Mesothelial cell of epicardium (in vitro differentiated cells): ENCODE data around the gene DMXL2. TPM values are rescaled to one million over a fixed set of nuclear protein-coding genes. Genes with fewer than 3 reads are reported as not detected.
"Not testable (repeated sequence)": the region's sequence is repeated elsewhere in the genome, so short reads cannot be mapped to it uniquely, and the experiment has no call there.

Experiments
- DNase-seq, 2 experiments: peaks; one replicate each; pipeline ENCODE4 v3.0.0; 2021; ENCODE audit warnings: low spot score in 2 of 2; ENCODE audit not compliant: unreplicated experiment in 2 of 2
- H3K27ac Mint-ChIP-seq: 2 replicates; pipeline ENCODE4 v1.8.0; 2021; ENCODE audit warnings: mixed read lengths
- H3K27me3 Mint-ChIP-seq: 2 replicates; pipeline ENCODE4 v1.8.0; 2021; ENCODE audit warnings: low read depth, mixed read lengths
- H3K36me3 Mint-ChIP-seq: 2 replicates; pipeline ENCODE4 v1.8.0; 2021; ENCODE audit warnings: mixed read lengths
- H3K4me1 Mint-ChIP-seq: 2 replicates; pipeline ENCODE4 v1.8.0; 2021; ENCODE audit warnings: mixed read lengths
- H3K4me3 Mint-ChIP-seq: 2 replicates; pipeline ENCODE4 v1.8.0; 2021; ENCODE audit warnings: mild to moderate bottlenecking, moderate library complexity, mixed read lengths
- H3K9me3 Mint-ChIP-seq: 2 replicates; pipeline ENCODE4 v1.8.0; 2021; ENCODE audit warnings: mixed read lengths
- total RNA-seq: library from RNA; stranded (reverse); gene quantifications from 3 replicates; pipeline ENCODE4 v1.2.1, GENCODE V29; 2021
- TF ChIP-seq, protein P1 (sequence below): fragments of 200-600 bp; sonication (generic); IDR thresholded peaks from one replicate; pipeline ENCODE4 v1.5.0; 2021; ENCODE audit warnings: antibody characterized with exemption; ENCODE audit not compliant: unreplicated experiment

The DMXL2 gene
- total RNA-seq, 1 donor from 2014 or later = 44.8 TPM

DNA sequence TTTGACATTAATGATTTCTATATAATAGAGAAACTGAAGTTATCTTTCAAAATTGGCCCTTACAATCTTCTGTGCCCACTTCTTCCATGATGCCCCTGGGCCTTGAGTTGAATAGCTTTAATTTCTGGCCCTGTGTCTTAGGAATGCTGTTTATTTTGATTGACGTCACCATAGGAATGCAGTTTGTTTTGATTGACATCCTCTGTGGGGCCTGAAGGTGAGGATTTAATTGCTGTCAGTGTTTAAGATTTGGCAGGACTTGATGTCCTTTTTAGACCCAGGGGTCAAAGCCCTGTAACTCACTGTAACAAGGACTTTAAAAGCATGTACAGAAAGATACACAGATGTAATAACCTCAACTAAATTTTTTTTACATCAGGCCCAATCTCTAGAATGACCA is 197.8 kb downstream of the DMXL2 start:
- H3K27ac Mint-ChIP-seq = no peak overlapping the region
- no peak overlapping the region for H3K4me3 Mint-ChIP-seq
- H3K9me3 Mint-ChIP-seq = no peaks in the 10 kb centered on the region
- no peaks in the 10 kb centered on the region for H3K27me3 Mint-ChIP-seq
- H3K36me3 Mint-ChIP-seq = no peaks in the 10 kb centered on the region
- no peak for DNase-seq
- no peaks in the 10 kb centered on the region for H3K4me1 Mint-ChIP-seq
- TF ChIP-seq, protein P1, sequence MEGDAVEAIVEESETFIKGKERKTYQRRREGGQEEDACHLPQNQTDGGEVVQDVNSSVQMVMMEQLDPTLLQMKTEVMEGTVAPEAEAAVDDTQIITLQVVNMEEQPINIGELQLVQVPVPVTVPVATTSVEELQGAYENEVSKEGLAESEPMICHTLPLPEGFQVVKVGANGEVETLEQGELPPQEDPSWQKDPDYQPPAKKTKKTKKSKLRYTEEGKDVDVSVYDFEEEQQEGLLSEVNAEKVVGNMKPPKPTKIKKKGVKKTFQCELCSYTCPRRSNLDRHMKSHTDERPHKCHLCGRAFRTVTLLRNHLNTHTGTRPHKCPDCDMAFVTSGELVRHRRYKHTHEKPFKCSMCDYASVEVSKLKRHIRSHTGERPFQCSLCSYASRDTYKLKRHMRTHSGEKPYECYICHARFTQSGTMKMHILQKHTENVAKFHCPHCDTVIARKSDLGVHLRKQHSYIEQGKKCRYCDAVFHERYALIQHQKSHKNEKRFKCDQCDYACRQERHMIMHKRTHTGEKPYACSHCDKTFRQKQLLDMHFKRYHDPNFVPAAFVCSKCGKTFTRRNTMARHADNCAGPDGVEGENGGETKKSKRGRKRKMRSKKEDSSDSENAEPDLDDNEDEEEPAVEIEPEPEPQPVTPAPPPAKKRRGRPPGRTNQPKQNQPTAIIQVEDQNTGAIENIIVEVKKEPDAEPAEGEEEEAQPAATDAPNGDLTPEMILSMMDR = no peak

- not testable (repeated sequence) for H3K27me3 Mint-ChIP-seq, H3K27ac Mint-ChIP-seq, H3K4me1 Mint-ChIP-seq, H3K9me3 Mint-ChIP-seq, DNase-seq, H3K36me3 Mint-ChIP-seq, H3K4me3 Mint-ChIP-seq
Observed at GRCh38 chr15:51423040-51423439, 199.5 kb downstream of the DMXL2 start.

- TF ChIP-seq, protein P1 = no peak
- Mint-ChIP-seq H3K27ac (no peak overlapping the region), H3K36me3 (no peaks in the 10 kb centered on the region), H3K4me3 (no peak overlapping the region), H3K4me1 (no peaks in the 10 kb centered on the region), H3K27me3 (no peaks in the 10 kb centered on the region), H3K9me3 (no peaks in the 10 kb centered on the region)
- no peak for DNase-seq
Observed at GRCh38 chr15:51416129-51416528, 206.4 kb downstream of the DMXL2 start.

DNA sequence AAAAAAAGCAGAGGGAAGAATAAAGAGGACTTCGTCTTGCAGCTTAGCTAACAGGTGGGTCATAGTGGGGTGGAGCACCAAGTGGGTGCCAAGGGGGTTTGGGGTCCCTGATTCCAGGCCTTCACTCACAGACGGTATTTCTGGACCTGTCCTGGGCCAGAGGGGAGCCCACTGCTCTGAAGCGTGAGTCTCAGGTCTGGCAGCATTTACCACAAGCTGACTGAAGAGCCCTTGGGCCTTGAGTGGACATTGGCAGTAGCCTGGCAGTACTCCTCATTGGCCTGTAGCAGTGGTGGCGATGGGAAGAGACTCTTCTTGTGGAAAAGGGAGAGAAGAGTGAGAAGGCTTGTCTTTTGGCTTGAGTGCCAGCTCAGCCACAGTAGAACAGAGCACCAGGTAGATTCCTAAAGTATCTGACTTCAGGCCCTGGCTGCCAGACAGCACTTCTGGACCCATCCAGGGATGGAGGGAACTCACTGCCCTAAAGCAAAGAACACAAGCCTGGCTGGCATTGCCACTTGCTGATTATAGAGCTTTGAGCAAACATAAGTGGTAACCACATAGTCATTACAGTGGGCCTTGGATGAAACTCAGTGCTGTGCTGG is 208.2 kb downstream of the DMXL2 start:
- Mint-ChIP-seq H3K27me3 (no peaks in the 10 kb centered on the region), H3K36me3 (no peaks in the 10 kb centered on the region), H3K4me1 (no peaks in the 10 kb centered on the region), H3K9me3 (peaks cover under 1% of the 10 kb centered on the region), H3K27ac (no peak overlapping the region), H3K4me3 (no peak overlapping the region)
- DNase-seq = no peak
- TF ChIP-seq, protein P1 = no peak

GRCh38 chr15:51405693-51406523 is 216.7 kb downstream of the DMXL2 start:
- Mint-ChIP-seq H3K9me3 (peaks cover 4% of the 10 kb centered on the region), H3K4me3 (no peak overlapping the region), H3K4me1 (no peaks in the 10 kb centered on the region), H3K36me3 (no peaks in the 10 kb centered on the region), H3K27ac (no peak overlapping the region), H3K27me3 (peaks cover 6% of the 10 kb centered on the region)
- no peak for DNase-seq
- TF ChIP-seq, protein P1 = no peak

DNA sequence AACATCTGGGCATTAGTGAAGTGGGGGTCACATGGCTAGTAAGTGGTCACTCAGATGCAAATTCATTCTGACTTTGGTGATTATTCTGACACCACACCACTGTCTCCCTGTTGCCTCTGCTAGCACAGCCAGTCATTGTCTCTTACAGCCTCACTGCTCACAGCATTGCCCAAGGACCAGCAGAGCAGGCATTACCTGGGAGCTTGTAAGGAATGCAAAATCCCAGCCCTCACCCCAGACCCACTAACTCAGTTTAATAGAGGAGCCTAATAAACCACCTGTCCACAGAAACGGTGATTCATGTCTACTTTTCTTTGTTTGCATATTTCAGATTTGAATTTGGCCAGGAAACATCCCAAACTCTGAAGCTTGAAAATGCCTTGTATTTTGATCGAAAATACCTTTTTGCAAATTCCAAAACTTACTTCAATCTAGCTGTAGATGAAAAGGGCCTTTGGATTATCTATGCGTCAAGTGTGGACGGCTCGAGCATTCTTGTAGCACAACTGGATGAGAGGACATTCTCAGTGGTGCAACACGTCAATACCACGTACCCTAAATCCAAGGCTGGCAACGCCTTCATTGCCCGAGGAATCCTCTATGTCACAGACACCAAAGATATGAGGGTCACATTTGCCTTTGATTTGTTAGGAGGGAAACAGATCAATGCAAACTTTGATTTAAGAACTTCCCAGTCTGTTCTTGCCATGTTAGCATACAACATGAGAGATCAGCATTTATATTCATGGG is 218.4 kb downstream of the DMXL2 start:
- H3K9me3 Mint-ChIP-seq = peaks cover under 1% of the 10 kb centered on the region
- no peaks in the 10 kb centered on the region for H3K36me3 Mint-ChIP-seq
- H3K4me1 Mint-ChIP-seq = no peaks in the 10 kb centered on the region
- no peak for DNase-seq
- TF ChIP-seq, protein P1 = no peak
- H3K27me3 Mint-ChIP-seq = peaks cover 6% of the 10 kb centered on the region
- no peak overlapping the region for H3K27ac Mint-ChIP-seq
- no peak overlapping the region for H3K4me3 Mint-ChIP-seq
